ENCODE data around the gene OAS1.
"Not testable (repeated sequence)": the region's sequence is repeated elsewhere in the genome, so short reads cannot be mapped to it uniquely, and the experiment has no call there.

The OAS1 gene

GRCh38 chr12:112936927-112937326 lies 30.2 kb downstream of the OAS1 start:
- DNase-seq: no peak

GRCh38 chr12:112937741-112938719 lies 31.3 kb downstream of the OAS1 start, which contains the start of gene OAS3:
TSS of gene OAS3 (plus strand) at chr12:112938474. CDS start at chr12:112938531, 57 bp downstream.
- DNase-seq: peak in 37 of 56 donors; percentile 4 to 65 (median 15)

GRCh38 chr12:112938751-112939150 lies 32.0 kb downstream of the OAS1 start:
- DNase-seq: no peak

GRCh38 chr12:112939761-112940381 lies 33.1 kb downstream of the OAS1 start:
- DNase-seq: no peak

GRCh38 chr12:112941528-112942335 lies 35.0 kb downstream of the OAS1 start:
- no peak for DNase-seq

GRCh38 chr12:112942572-112942971 lies 35.8 kb downstream of the OAS1 start:
- no peak for DNase-seq

- no peak for DNase-seq
These were observed 37.4 kb downstream of the OAS1 start for GRCh38 chr12:112944024-112944690.

GRCh38 chr12:112945515-112945914 lies 38.8 kb downstream of the OAS1 start:
- no peak for DNase-seq

GRCh38 chr12:112946236-112947000 lies 39.7 kb downstream of the OAS1 start:
- no peak for DNase-seq

GRCh38 chr12:112947314-112947713 lies 40.6 kb downstream of the OAS1 start:
- DNase-seq: no peak

GRCh38 chr12:112947761-112948160 lies 41.0 kb downstream of the OAS1 start:
- DNase-seq: no peak

- no peak for DNase-seq
These were observed 42.0 kb downstream of the OAS1 start for GRCh38 chr12:112948806-112949205.

GRCh38 chr12:112950701-112951100 lies 43.9 kb downstream of the OAS1 start:
- no peak for DNase-seq

- DNase-seq: not testable (repeated sequence)
These were observed 50.4 kb downstream of the OAS1 start for GRCh38 chr12:112957125-112957524.

GRCh38 chr12:112961074-112961473 lies 54.3 kb downstream of the OAS1 start:
- DNase-seq: no peak

GRCh38 chr12:112961536-112961935 lies 54.8 kb downstream of the OAS1 start:
- DNase-seq: no peak

GRCh38 chr12:112962561-112962960 lies 55.8 kb downstream of the OAS1 start:
- DNase-seq: no peak

- peak in 15 of 56 donors; percentile 5 to 46 (median 17) for DNase-seq
These were observed 56.6 kb downstream of the OAS1 start for GRCh38 chr12:112963227-112963861.

GRCh38 chr12:112964067-112964670 lies 57.4 kb downstream of the OAS1 start:
- DNase-seq: no peak

All from nucleus accumbens (tissue), 56 donors.